HFFc6 (cell line): ENCODE measurements around the gene ITGA11. TPM values are rescaled to one million over a fixed set of nuclear protein-coding genes. Genes with fewer than 3 reads are reported as not detected.

Experiments used
- DNase-seq: peaks from one replicate; pipeline ENCODE4 v3.0.0-alpha.2; 2018
- H3K27ac Mint-ChIP-seq: 2 replicates; pipeline ENCODE4 v1.8.0; 2020; ENCODE audit warnings: mild to moderate bottlenecking, mixed read lengths
- H3K27me3 Mint-ChIP-seq: 2 replicates; pipeline ENCODE4 v1.8.0; 2021; ENCODE audit warnings: mild to moderate bottlenecking, moderate library complexity, mixed read lengths; ENCODE audit not compliant: insufficient read depth
- H3K36me3 Mint-ChIP-seq: 2 replicates; pipeline ENCODE4 v1.8.0; 2021; ENCODE audit warnings: low read depth, mixed read lengths
- H3K4me1 Mint-ChIP-seq: 2 replicates; pipeline ENCODE4 v1.8.0; 2020; ENCODE audit warnings: low read depth, mixed read lengths
- H3K4me3 Mint-ChIP-seq: 2 replicates; pipeline ENCODE4 v1.8.0; 2020; ENCODE audit warnings: mild to moderate bottlenecking, moderate library complexity, mixed read lengths
- H3K9me3 Mint-ChIP-seq: 2 replicates; pipeline ENCODE4 v1.8.0; 2020; ENCODE audit warnings: mild to moderate bottlenecking, mixed read lengths
- CTCF ChIP-seq: fragments of 200-600 bp; sonication (generic); IDR thresholded peaks from 2 replicates; pipeline ENCODE4 v1.5.0; 2021; ENCODE audit warnings: antibody characterized with exemption, mild to moderate bottlenecking
- total RNA-seq, 6 experiments: library from RNA; stranded (reverse); fragmentation: NEBNext Ultra II Directional; extraction: Animal tissue kit (Norgen Biotek cat#: 25700); gene quantifications; 2 replicates in 1 of 6; 3 replicates in 5 of 6; pipeline ENCODE4 v1.2.3, GENCODE V29; 2021

The ITGA11 gene
- total RNA-seq, 6 experiments from 2014 or later, result 1.2 to 2.1 (median 1.4) TPM

DNA sequence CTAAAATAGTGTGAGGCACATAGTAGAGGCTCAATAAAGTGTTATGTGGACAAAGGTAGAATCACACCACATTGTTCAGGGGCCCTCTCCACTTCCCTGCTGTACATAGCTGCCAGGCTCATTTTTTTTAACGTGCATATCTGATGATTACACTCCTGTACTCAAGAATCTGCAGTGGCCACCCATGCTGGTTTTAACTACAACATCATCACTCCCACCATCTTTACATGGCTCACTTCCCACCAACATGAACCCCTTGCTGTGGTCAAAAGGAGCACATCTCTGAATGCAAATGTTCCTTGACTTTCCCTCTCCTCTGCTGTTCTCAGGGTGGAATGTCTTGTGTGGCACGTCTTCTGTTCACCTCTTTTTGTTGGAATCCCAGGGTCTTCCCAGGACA lies 77.7 kb downstream of the ITGA11 start:
- Mint-ChIP-seq H3K27me3 (peaks cover 10% of the 10 kb centered on the region), H3K4me1 (peaks cover 39% of the 10 kb centered on the region), H3K36me3 (peaks cover 10% of the 10 kb centered on the region), H3K27ac (peak overlapping the region; percentile 94), H3K4me3 (peak overlapping the region; percentile 68), H3K9me3 (peaks cover 11% of the 10 kb centered on the region)
- TF ChIP-seq CTCF, result no peak
- no peak for DNase-seq

GRCh38 chr15:68353421-68354135 lies 78.4 kb downstream of the ITGA11 start:
- H3K36me3 Mint-ChIP-seq, result peaks cover 10% of the 10 kb centered on the region
- H3K4me3 Mint-ChIP-seq, result no peak overlapping the region
- H3K4me1 Mint-ChIP-seq, result peaks cover 39% of the 10 kb centered on the region
- peak overlapping the region; percentile 94 for H3K27ac Mint-ChIP-seq
- H3K27me3 Mint-ChIP-seq, result peaks cover 10% of the 10 kb centered on the region
- TF ChIP-seq CTCF, result no peak
- peaks cover 11% of the 10 kb centered on the region for H3K9me3 Mint-ChIP-seq
- no peak for DNase-seq

GRCh38 chr15:68352401-68353062 lies 79.4 kb downstream of the ITGA11 start:
- TF ChIP-seq CTCF, result no peak
- Mint-ChIP-seq H3K4me1 (peaks cover 44% of the 10 kb centered on the region), H3K9me3 (peaks cover 11% of the 10 kb centered on the region), H3K27ac (peak overlapping the region; percentile 94), H3K27me3 (peaks cover 11% of the 10 kb centered on the region), H3K36me3 (peaks cover 10% of the 10 kb centered on the region; the same call in 1 of the 2 replicates), H3K4me3 (peak overlapping the region; percentile 53)
- DNase-seq, result peak; percentile 97

- Mint-ChIP-seq H3K27me3 (peaks cover 13% of the 10 kb centered on the region), H3K4me3 (no peak overlapping the region), H3K36me3 (no peaks in the 10 kb centered on the region), H3K4me1 (peaks cover 31% of the 10 kb centered on the region), H3K9me3 (no peaks in the 10 kb centered on the region), H3K27ac (no peak overlapping the region)
- no peak for DNase-seq
- TF ChIP-seq CTCF, result no peak
These were observed 82.8 kb downstream of the ITGA11 start for GRCh38 chr15:68349151-68349550.

DNA sequence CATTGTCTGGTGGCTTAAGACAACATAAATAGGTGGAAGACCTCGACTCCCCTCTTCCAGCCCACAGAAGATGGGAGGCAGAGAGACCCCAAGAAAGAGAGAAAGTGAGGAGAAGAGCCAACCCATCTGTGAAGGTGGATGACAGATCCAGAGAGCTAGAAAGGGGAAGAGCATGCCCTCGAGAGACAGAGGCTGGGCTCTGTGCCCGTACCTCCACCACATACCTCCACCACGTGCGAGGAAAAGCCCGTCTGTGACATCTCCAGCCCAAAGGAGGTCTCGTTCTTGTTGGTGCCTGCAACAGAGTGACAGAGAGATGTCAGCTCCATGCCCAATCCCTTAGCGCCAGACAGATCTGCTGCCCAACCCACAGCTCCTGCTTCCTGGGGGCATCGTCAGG lies 83.4 kb downstream of the ITGA11 start:
- H3K4me1 Mint-ChIP-seq, result peaks cover 25% of the 10 kb centered on the region
- H3K36me3 Mint-ChIP-seq, result no peaks in the 10 kb centered on the region

More for the DNA sequence above, 83.4 kb downstream of the ITGA11 start:
- DNase-seq, result no peak
- TF ChIP-seq CTCF, result no peak
- no peak overlapping the region for H3K27ac Mint-ChIP-seq
- H3K9me3 Mint-ChIP-seq, result no peaks in the 10 kb centered on the region
- peaks cover 13% of the 10 kb centered on the region for H3K27me3 Mint-ChIP-seq
- H3K4me3 Mint-ChIP-seq, result no peak overlapping the region
